H1 (cell line): ENCODE results near the gene RNF157. TPM values are rescaled to one million over a fixed set of nuclear protein-coding genes. Genes with fewer than 3 reads are reported as not detected.

Experiments
- EP300 ChIP-seq, 2 experiments: IDR thresholded peaks; 1 replicate in 1 of 2; 2 replicates in 1 of 2; pipeline ENCODE4 v1.6.1; 2011 to 2012; ENCODE audit warnings: low read depth in 2 of 2, low read length in 2 of 2, mild to moderate bottlenecking in 2 of 2, borderline replicate concordance in 1 of 2, inconsistent platforms in 1 of 2, moderate library complexity in 1 of 2
- JUN ChIP-seq: IDR thresholded peaks from 2 replicates; pipeline ENCODE4 v1.6.1; 2011; ENCODE audit warnings: low read depth, mild to moderate bottlenecking, improper control_type of control experiment, low read length
- KDM4A ChIP-seq: IDR thresholded peaks from one replicate; pipeline ENCODE4 v1.7.1; 2012; ENCODE audit warnings: low read depth, mild to moderate bottlenecking, moderate library complexity, low read length, inconsistent platforms; ENCODE audit not compliant: severe bottlenecking
- POU5F1 ChIP-seq: IDR thresholded peaks from 2 replicates; pipeline ENCODE4 v1.6.1; 2011; ENCODE audit warnings: low read depth, mild to moderate bottlenecking, low read length, moderate library complexity
- polyA plus RNA-seq, 7 experiments: library from polyadenylated mRNA; depleted of rRNA in 3 of 7; stranded (reverse) in 5 of 7; unstranded in 2 of 7; fragments of >200 nt in 5 of 7; fragments of 200-250 nt in 2 of 7; gene quantifications; 1 replicate in 5 of 7; 2 replicates in 1 of 7; 4 replicates in 1 of 7; pipeline versions ENCODE4 v1.2.1 to v1.2.3, GENCODE V29; 2011 to 2013; ENCODE audit warnings: missing spikeins in 2 of 7, mixed read lengths in 2 of 7
- total RNA-seq: library from RNA; stranded (reverse); fragmentation: NEBNext Ultra II Directional; extraction: Animal tissue kit (Norgen Biotek cat#: 25700); gene quantifications from 2 replicates; pipeline ENCODE4 v1.2.1, GENCODE V29; 2021

RNF157 gene
- total and polyA plus RNA-seq, 2 of the 8 experiments (the other 6 are each of a cell fraction or from before 2014, with no cell fraction given), result 13.4 to 16.7 TPM

GRCh38 chr17:76217081-76217480, 23.2 kb downstream of the RNF157 start (continued):
- TF ChIP-seq POU5F1, result no peak
- no peak for TF ChIP-seq EP300 (IDR thresholded peaks at IDR 0.05; ENCODE audit: borderline replicate concordance in 1 of 2, low read depth in 2 of 2, low read length in 2 of 2)
- no peak for TF ChIP-seq KDM4A
- TF ChIP-seq JUN, result no peak
